HepG2 (cell line): Measurements from ENCODE around the gene KIAA1217. TPM values are rescaled to one million over a fixed set of nuclear protein-coding genes. Genes with fewer than 3 reads are reported as not detected.

Experiments
- ATAC-seq: fragments of 200-7000 bp; cut with Tn5 transposase; 3 replicates; pipeline ENCODE4 v1.9.1; 2020; ENCODE audit warnings: mild to moderate bottlenecking, moderate library complexity
- BruUV-seq: library from RNA; stranded (reverse); fragments of 400-500 nt; replicated peaks from 2 replicates; lab custom pipeline; 2021; lab: Mats Ljungman, UMichigan
- CTCF ChIA-PET: fragments of 300-600 bp; formaldehyde crosslinking; extraction: SDS; loops from one replicate; lab custom pipeline; 2021; ENCODE audit warnings: low total read pairs, inconsistent platforms, low intra/inter-chr PET ratio; lab: Yijun Ruan, JAX
- POLR2A ChIA-PET: fragments of 350-600 bp; sonication (Branson Sonifier 250); formaldehyde crosslinking; loops from one replicate; lab custom pipeline; 2020; ENCODE audit warnings: antibody characterized with exemption, inconsistent platforms; lab: Yijun Ruan, JAX
- DNase-seq: peaks from one replicate; pipeline ENCODE4 v3.0.0-alpha.2; 2015; ENCODE audit warnings: low spot score
- FAIRE-seq: peaks from 3 replicates; lab custom pipeline; 2011; peaks lifted over from hg19 to GRCh38; lab: Jason Lieb, UNC
- H2AFZ ChIP-seq: one replicate; pipeline ENCODE4 v1.6.1; 2011; ENCODE audit warnings: low read length, inconsistent platforms
- H3K27ac ChIP-seq: fragments of 300-600 bp; 3 replicates; pipeline ENCODE4 v1.8.0; 2011; ENCODE audit warnings: mixed run types, mild to moderate bottlenecking, mixed read lengths, low read length, inconsistent platforms; ENCODE audit not compliant: insufficient read depth; ENCODE audit errors: extremely low read length
- H3K27me3 ChIP-seq, 2 experiments: fragments of 200-600 bp in 1 of 2; 2 replicates in 1 of 2; 3 replicates in 1 of 2; pipeline versions ENCODE4 v1.6.0 to v1.8.0; 2011; ENCODE audit warnings: low read length in 2 of 2, mild to moderate bottlenecking in 2 of 2, moderate library complexity in 2 of 2, inconsistent platforms in 1 of 2; ENCODE audit not compliant: insufficient read depth in 2 of 2, control insufficient read depth in 1 of 2
- H3K36me3 ChIP-seq, 2 experiments: fragments of 200-600 bp in 1 of 2; replicated peaks in 1 of 2; 2 replicates in 1 of 2; 3 replicates in 1 of 2; pipeline versions ENCODE4 v1.5.1 to v1.8.0; 2011; ENCODE audit warnings: low read length in 2 of 2, inconsistent platforms in 1 of 2; ENCODE audit not compliant: insufficient read depth in 2 of 2, control insufficient read depth in 1 of 2
- H3K4me1 ChIP-seq: 2 replicates; pipeline ENCODE4 v1.5.1; 2012; ENCODE audit warnings: low read length, inconsistent platforms; ENCODE audit not compliant: insufficient read depth
- H3K4me2 ChIP-seq: 2 replicates; pipeline ENCODE4 v1.6.0; 2011; ENCODE audit warnings: low read depth, low read length, inconsistent platforms
- H3K4me3 ChIP-seq, 3 experiments: fragments of 200-600 bp in 1 of 3; sonication (generic), shearing (Covaris generic) in 1 of 3; replicated peaks in 1 of 3; 2 replicates each; pipeline ENCODE4 v1.5.1; 2011 to 2016; ENCODE audit warnings: low read length in 3 of 3, inconsistent platforms in 2 of 3, low read depth in 2 of 3, mild to moderate bottlenecking in 2 of 3, control low read depth in 1 of 3, mixed read lengths in 1 of 3; ENCODE audit not compliant: insufficient read depth in 1 of 3
- H3K79me2 ChIP-seq: one replicate; pipeline ENCODE4 v1.6.1; 2011; ENCODE audit warnings: low read length, inconsistent platforms; ENCODE audit not compliant: insufficient read depth
- H3K9ac ChIP-seq: 2 replicates; pipeline ENCODE4 v1.6.0; 2011; ENCODE audit warnings: mild to moderate bottlenecking, low read depth, low read length, inconsistent platforms; ENCODE audit not compliant: insufficient read depth
- H3K9me3 ChIP-seq: 2 replicates; pipeline ENCODE4 v1.5.1; 2012; ENCODE audit warnings: mild to moderate bottlenecking, low read length
- H4K20me1 ChIP-seq: 2 replicates; pipeline ENCODE4 v1.6.0; 2011; ENCODE audit warnings: inconsistent platforms, mild to moderate bottlenecking, low read length, moderate library complexity; ENCODE audit not compliant: insufficient read depth
- ARID5B ChIP-seq: IDR thresholded peaks from 2 replicates; pipeline ENCODE4 v1.4.0; 2020; ENCODE audit warnings: mild to moderate bottlenecking, missing genetic modification reagents
- MAFK ChIP-seq, 2 experiments: IDR thresholded peaks in 1 of 2; conservative IDR thresholded peaks in 1 of 2; 2 replicates each; pipeline ENCODE4 v1.6.1; 2011; ENCODE audit warnings: improper control_type of control experiment in 2 of 2, low read length in 2 of 2
- NR2F1 ChIP-seq, 2 experiments: fragments of 450-650 bp in 1 of 2; formaldehyde crosslinking in 1 of 2; IDR thresholded peaks; 2 replicates each; pipeline versions ENCODE4 v1.5.0 to v1.6.1; 2016 to 2020; ENCODE audit warnings: mild to moderate bottlenecking in 1 of 2, missing compliant biosample characterization in 1 of 2, missing genetic modification reagents in 1 of 2, moderate library complexity in 1 of 2
- RAD21 ChIP-seq: fragments of 450-650 bp; formaldehyde crosslinking; IDR thresholded peaks from 2 replicates; pipeline ENCODE4 v1.5.0; 2020; ENCODE audit warnings: mild to moderate bottlenecking
- RBAK ChIP-seq: sonication (generic); formaldehyde crosslinking; IDR thresholded peaks from 2 replicates; pipeline ENCODE4 v1.5.1; 2020; ENCODE audit warnings: mild to moderate bottlenecking, missing genetic modification reagents
- RERE ChIP-seq: IDR thresholded peaks from 2 replicates; pipeline ENCODE4 v1.6.1; 2016; ENCODE audit warnings: low read depth, missing genetic modification reagents, missing compliant biosample characterization
- SMC3 ChIP-seq: IDR thresholded peaks from 2 replicates; pipeline ENCODE4 v1.6.1; 2011; ENCODE audit warnings: low read length, improper control_type of control experiment
- U2AF2 ChIP-seq: fragments of 200-400 bp; formaldehyde crosslinking; IDR thresholded peaks from 2 replicates; pipeline ENCODE4 v1.6.1; 2017; ENCODE audit warnings: low read depth, mild to moderate bottlenecking, low read length
- ZNF121 ChIP-seq: sonication (generic); formaldehyde crosslinking; IDR thresholded peaks from 2 replicates; pipeline ENCODE4 v1.5.0; 2020; ENCODE audit warnings: mild to moderate bottlenecking, missing genetic modification reagents
- WGBS: methylation state at CpG from one replicate; pipeline ENCODE4 v1.1.6; 2017; ENCODE audit warnings: low lambda C conversion rate; 5-methylcytosine and 5-hydroxymethylcytosine counted together
- in situ Hi-C: cut with HindIII; loops from 2 replicates; pipeline ENCODE4 v1.10.0; 2017; ENCODE audit warnings: low pct_unique_long_range_greater_than_20kb; ENCODE audit not compliant: extremely low pct_ligation_motif_present
- intact Hi-C: fragments of 100-400 bp; cut with micrococcal nuclease; formaldehyde crosslinking; loops from one replicate; pipeline ENCODE4 v1.10.0; 2022; ENCODE audit not compliant: unreplicated experiment
- polyA plus RNA-seq, 8 experiments: library from polyadenylated mRNA; depleted of rRNA in 3 of 8; stranded (reverse) in 7 of 8; unstranded in 1 of 8; fragments of >200 nt; fragmentation: Illumina TruSeq in 4 of 8; extraction: Trizol in 4 of 8; gene quantifications; 2 replicates each; pipeline versions ENCODE4 v1.2.1 to v1.2.3, GENCODE V29; 2011 to 2016; ENCODE audit warnings: low read depth in 4 of 8, missing spikeins in 1 of 8, mixed read lengths in 1 of 8; ENCODE audit not compliant: insufficient read depth in 1 of 8
- total RNA-seq, 5 experiments: library from RNA; depleted of rRNA; stranded (reverse); fragments of >200 nt; fragmentation: Illumina TruSeq; extraction: Trizol; gene quantifications; 2 replicates each; pipeline ENCODE4 v1.2.3, GENCODE V29; 2016; ENCODE audit warnings: low read depth in 1 of 5
- TF ChIP-seq, protein P1 (sequence below): sonication (generic); formaldehyde crosslinking; IDR thresholded peaks from 2 replicates; pipeline ENCODE4 v1.5.0; 2020; ENCODE audit warnings: mild to moderate bottlenecking, missing genetic modification reagents, moderate library complexity

Gene KIAA1217
- total and polyA plus RNA-seq, 2 of the 13 experiments (the other 11 are each of a cell fraction or from before 2014, with no cell fraction given): 4.6 to 10.9 TPM

DNA sequence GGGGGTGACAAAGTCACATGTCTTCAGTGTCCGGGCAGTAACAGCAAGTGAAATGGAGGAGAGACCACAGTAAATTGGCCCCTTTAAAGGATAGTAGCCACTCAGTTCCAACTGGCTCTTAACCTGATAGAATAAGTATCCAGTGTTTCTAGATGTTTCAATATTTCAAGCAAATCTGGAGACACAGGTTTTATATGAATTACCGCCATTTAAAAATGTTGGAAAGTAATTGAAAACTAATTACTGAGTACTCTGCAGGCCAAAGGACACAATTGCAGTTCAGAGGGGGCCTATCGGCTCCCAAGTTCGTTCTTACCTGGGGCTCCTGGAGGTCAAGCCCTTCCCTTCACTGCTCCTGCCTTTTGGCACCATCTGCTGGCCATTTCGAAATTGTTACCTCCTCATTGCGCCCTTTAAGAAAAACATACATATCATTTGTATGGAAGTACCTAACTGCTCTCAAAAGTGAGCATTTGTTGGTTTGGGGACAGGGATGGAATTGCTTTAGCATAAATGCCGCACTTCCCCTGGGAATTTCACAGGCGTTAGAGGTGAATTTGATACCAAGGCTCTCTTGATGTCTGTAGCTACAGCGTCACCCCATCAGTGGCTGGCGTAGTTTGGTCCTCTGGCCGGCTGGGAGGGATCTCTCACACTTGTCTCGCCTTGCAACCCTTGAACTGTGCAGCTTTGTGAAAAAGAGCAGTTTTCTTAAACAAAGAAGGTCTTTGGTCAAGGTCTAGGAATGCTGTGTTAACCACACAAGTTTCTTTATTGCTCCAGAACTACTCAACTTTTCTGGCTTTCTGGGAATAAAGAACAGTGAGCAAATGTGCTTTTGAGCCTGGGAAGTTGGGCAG, 294.8 kb downstream of the KIAA1217 start:
- Histone ChIP-seq H3K9ac (no peak overlapping the region), H2AFZ (no peak overlapping the region), H3K4me2 (no peak overlapping the region), H3K36me3 (peaks cover 12 to 57% of the 10 kb centered on the region in 2 experiments; a peak in 4 of 5 replicates), H3K4me1 (no peaks in the 10 kb centered on the region), H3K27ac (no peak overlapping the region), H4K20me1 (no peaks in the 10 kb centered on the region), H3K9me3 (no peaks in the 10 kb centered on the region), H3K4me3 (no peak overlapping the region), H3K27me3 (no peaks in the 10 kb centered on the region), H3K79me2 (no peaks in the 10 kb centered on the region)
- no TSS peak for BruUV-seq
- DNase-seq (peak; percentile 63), ATAC-seq (peak; percentile 95), FAIRE-seq (peak; percentile 74)
- intact Hi-C loops (loop anchor here (1.0 to 5.0 kb wide), 6 partner anchors 40 to 509 kb away; no protein-coding TSS in a partner anchor), in situ Hi-C loops (loop anchor here (25.0 kb wide), 1 partner anchor 516 kb away; no protein-coding TSS in a partner anchor)
- ChIA-PET POLR2A (no interaction called here), CTCF (interaction anchor here (1.1 to 1.4 kb wide), 5 partner anchors 53 to 510 kb away, joined by 3 to 5 read pairs (median 3); no protein-coding TSS in a partner anchor)
- WGBS: 73% methylated on average over 12 of the region's 12 CpGs
- 0 out of 4 replicates have a peak, but pooled peaks of 1 of the 2 experiments have one; percentile 41 for TF ChIP-seq NR2F1 (CRISPR knock-in tag; IDR thresholded peaks at IDR 0.05)
- TF ChIP-seq U2AF2: no peak
- TF ChIP-seq, protein P1, sequence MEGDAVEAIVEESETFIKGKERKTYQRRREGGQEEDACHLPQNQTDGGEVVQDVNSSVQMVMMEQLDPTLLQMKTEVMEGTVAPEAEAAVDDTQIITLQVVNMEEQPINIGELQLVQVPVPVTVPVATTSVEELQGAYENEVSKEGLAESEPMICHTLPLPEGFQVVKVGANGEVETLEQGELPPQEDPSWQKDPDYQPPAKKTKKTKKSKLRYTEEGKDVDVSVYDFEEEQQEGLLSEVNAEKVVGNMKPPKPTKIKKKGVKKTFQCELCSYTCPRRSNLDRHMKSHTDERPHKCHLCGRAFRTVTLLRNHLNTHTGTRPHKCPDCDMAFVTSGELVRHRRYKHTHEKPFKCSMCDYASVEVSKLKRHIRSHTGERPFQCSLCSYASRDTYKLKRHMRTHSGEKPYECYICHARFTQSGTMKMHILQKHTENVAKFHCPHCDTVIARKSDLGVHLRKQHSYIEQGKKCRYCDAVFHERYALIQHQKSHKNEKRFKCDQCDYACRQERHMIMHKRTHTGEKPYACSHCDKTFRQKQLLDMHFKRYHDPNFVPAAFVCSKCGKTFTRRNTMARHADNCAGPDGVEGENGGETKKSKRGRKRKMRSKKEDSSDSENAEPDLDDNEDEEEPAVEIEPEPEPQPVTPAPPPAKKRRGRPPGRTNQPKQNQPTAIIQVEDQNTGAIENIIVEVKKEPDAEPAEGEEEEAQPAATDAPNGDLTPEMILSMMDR (CRISPR knock-in tag): peak; percentile 77
- TF ChIP-seq SMC3: peak; percentile 76
- TF ChIP-seq RERE (CRISPR knock-in tag): no peak
- 0 out of 2 replicates have a peak, but pooled peaks have one; percentile 15 for TF ChIP-seq ARID5B
- no peak for TF ChIP-seq ZNF121 (CRISPR knock-in tag)
- no peak for TF ChIP-seq MAFK (conservative IDR thresholded peaks at IDR 0.05 in 1 of 2, IDR thresholded peaks at IDR 0.05 in 1 of 2; ENCODE audit: low read length in 2 of 2)
- no peak for TF ChIP-seq RBAK (CRISPR knock-in tag)
- TF ChIP-seq RAD21: peak; percentile 72
